ENCODE results near the gene MYPOP.

The MYPOP gene

DNA sequence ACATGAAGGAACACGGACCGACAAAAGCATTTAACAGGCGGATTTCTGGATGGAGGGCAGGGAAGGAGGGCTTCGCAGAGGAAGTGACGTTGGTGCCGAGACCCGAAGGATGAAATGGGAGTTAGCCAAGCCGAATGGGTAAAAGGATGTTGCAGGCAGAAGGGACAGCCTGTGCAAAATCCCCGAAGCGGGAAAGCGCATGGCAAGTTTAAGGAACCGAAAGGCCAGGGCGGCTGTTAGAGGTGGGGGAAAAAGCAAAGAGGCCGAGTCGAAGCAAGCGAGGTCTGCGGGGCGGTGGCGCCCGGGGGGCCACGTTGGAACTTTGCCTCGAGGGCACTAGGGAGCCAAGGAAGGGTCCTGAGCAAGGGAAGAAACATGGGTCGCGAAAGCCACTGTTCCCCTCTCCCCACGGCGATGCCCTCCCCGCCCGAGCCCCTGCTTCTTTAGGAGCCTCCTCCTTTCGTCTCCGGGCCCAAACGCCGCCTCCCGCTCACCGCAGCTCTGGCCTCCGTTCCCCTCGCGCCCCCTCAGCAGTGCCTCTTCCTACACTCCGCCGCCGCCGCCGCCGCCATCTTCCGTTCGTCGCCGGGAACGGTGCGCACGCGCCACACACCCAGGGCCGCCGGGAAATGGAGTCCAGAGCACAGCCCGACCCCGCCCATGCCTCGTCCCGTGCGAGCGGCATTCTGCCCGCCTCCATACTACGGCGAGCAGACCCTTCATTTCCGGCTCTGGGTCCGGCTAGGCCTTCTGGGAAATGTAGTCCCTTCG, 39.7 kb downstream of the MYPOP start, which contains the start of gene SYMPK (continued):
- TF ChIP-seq, protein P1, sequence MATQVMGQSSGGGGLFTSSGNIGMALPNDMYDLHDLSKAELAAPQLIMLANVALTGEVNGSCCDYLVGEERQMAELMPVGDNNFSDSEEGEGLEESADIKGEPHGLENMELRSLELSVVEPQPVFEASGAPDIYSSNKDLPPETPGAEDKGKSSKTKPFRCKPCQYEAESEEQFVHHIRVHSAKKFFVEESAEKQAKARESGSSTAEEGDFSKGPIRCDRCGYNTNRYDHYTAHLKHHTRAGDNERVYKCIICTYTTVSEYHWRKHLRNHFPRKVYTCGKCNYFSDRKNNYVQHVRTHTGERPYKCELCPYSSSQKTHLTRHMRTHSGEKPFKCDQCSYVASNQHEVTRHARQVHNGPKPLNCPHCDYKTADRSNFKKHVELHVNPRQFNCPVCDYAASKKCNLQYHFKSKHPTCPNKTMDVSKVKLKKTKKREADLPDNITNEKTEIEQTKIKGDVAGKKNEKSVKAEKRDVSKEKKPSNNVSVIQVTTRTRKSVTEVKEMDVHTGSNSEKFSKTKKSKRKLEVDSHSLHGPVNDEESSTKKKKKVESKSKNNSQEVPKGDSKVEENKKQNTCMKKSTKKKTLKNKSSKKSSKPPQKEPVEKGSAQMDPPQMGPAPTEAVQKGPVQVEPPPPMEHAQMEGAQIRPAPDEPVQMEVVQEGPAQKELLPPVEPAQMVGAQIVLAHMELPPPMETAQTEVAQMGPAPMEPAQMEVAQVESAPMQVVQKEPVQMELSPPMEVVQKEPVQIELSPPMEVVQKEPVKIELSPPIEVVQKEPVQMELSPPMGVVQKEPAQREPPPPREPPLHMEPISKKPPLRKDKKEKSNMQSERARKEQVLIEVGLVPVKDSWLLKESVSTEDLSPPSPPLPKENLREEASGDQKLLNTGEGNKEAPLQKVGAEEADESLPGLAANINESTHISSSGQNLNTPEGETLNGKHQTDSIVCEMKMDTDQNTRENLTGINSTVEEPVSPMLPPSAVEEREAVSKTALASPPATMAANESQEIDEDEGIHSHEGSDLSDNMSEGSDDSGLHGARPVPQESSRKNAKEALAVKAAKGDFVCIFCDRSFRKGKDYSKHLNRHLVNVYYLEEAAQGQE (tag by site-specific recombination; IDR thresholded peaks at IDR 0.05) = no peak
- TF ChIP-seq ZBTB7A (tag by site-specific recombination; IDR thresholded peaks at IDR 0.05; ENCODE audit: low read depth) (peak; percentile 11; the same call in 1 of the 2 replicates), ZNF121 (tag by site-specific recombination; IDR thresholded peaks at IDR 0.05) (no peak), ZNF530 (tag by site-specific recombination; IDR thresholded peaks at IDR 0.05; ENCODE audit: low read depth) (no peak), ZNF19 (tag by site-specific recombination; IDR thresholded peaks at IDR 0.05; ENCODE audit: low read depth) (no peak), ZSCAN23 (tag by site-specific recombination; IDR thresholded peaks at IDR 0.05) (0 out of 2 replicates have a peak, but pooled peaks have one; percentile 24), ZNF677 (tag by site-specific recombination; IDR thresholded peaks at IDR 0.05) (no peak), ZNF354C (tag by site-specific recombination; IDR thresholded peaks at IDR 0.05; ENCODE audit: borderline replicate concordance, low read depth) (no peak), ZNF423 (tag by site-specific recombination; IDR thresholded peaks at IDR 0.05) (no peak), ZNF560 (tag by site-specific recombination; IDR thresholded peaks at IDR 0.05; ENCODE audit: borderline replicate concordance) (no peak), ZIC2 (tag by site-specific recombination; IDR thresholded peaks at IDR 0.05) (no peak), ZNF837 (tag by site-specific recombination; IDR thresholded peaks at IDR 0.05) (no peak), ZNF624 (tag by site-specific recombination; IDR thresholded peaks at IDR 0.05) (no peak)
- TF ChIP-seq, protein P2, sequence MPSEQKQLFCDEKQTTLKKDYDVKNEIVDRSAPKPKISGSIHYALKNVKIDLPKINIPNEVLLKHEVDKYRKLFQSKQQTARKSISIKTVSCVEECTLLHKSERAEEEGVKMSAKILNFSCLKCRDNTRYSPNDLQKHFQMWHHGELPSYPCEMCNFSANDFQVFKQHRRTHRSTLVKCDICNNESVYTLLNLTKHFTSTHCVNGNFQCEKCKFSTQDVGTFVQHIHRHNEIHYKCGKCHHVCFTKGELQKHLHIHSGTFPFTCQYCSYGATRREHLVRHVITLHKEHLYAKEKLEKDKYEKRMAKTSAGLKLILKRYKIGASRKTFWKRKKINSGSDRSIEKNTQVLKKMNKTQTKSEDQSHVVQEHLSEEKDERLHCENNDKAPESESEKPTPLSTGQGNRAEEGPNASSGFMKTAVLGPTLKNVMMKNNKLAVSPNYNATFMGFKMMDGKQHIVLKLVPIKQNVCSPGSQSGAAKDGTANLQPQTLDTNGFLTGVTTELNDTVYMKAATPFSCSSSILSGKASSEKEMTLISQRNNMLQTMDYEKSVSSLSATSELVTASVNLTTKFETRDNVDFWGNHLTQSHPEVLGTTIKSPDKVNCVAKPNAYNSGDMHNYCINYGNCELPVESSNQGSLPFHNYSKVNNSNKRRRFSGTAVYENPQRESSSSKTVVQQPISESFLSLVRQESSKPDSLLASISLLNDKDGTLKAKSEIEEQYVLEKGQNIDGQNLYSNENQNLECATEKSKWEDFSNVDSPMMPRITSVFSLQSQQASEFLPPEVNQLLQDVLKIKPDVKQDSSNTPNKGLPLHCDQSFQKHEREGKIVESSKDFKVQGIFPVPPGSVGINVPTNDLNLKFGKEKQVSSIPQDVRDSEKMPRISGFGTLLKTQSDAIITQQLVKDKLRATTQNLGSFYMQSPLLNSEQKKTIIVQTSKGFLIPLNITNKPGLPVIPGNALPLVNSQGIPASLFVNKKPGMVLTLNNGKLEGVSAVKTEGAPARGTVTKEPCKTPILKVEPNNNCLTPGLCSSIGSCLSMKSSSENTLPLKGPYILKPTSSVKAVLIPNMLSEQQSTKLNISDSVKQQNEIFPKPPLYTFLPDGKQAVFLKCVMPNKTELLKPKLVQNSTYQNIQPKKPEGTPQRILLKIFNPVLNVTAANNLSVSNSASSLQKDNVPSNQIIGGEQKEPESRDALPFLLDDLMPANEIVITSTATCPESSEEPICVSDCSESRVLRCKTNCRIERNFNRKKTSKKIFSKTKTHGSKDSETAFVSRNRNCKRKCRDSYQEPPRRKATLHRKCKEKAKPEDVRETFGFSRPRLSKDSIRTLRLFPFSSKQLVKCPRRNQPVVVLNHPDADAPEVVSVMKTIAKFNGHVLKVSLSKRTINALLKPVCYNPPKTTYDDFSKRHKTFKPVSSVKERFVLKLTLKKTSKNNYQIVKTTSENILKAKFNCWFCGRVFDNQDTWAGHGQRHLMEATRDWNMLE (tag by site-specific recombination; conservative IDR thresholded peaks at IDR 0.05; ENCODE audit: low read depth) = no peak
- TF ChIP-seq, protein P3, sequence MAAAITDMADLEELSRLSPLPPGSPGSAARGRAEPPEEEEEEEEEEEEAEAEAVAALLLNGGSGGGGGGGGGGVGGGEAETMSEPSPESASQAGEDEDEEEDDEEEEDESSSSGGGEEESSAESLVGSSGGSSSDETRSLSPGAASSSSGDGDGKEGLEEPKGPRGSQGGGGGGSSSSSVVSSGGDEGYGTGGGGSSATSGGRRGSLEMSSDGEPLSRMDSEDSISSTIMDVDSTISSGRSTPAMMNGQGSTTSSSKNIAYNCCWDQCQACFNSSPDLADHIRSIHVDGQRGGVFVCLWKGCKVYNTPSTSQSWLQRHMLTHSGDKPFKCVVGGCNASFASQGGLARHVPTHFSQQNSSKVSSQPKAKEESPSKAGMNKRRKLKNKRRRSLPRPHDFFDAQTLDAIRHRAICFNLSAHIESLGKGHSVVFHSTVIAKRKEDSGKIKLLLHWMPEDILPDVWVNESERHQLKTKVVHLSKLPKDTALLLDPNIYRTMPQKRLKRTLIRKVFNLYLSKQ (tag by site-specific recombination; IDR thresholded peaks at IDR 0.05; ENCODE audit: borderline replicate concordance) = no peak
- TF ChIP-seq, protein P4, sequence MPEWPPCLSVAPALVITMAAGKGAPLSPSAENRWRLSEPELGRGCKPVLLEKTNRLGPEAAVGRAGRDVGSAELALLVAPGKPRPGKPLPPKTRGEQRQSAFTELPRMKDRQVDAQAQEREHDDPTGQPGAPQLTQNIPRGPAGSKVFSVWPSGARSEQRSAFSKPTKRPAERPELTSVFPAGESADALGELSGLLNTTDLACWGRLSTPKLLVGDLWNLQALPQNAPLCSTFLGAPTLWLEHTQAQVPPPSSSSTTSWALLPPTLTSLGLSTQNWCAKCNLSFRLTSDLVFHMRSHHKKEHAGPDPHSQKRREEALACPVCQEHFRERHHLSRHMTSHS (tag by site-specific recombination; IDR thresholded peaks at IDR 0.05) = no peak
- TF ChIP-seq, protein P5, sequence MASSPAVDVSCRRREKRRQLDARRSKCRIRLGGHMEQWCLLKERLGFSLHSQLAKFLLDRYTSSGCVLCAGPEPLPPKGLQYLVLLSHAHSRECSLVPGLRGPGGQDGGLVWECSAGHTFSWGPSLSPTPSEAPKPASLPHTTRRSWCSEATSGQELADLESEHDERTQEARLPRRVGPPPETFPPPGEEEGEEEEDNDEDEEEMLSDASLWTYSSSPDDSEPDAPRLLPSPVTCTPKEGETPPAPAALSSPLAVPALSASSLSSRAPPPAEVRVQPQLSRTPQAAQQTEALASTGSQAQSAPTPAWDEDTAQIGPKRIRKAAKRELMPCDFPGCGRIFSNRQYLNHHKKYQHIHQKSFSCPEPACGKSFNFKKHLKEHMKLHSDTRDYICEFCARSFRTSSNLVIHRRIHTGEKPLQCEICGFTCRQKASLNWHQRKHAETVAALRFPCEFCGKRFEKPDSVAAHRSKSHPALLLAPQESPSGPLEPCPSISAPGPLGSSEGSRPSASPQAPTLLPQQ (tag by site-specific recombination; IDR thresholded peaks at IDR 0.05) = peak; percentile 62
- TF ChIP-seq, protein P6, sequence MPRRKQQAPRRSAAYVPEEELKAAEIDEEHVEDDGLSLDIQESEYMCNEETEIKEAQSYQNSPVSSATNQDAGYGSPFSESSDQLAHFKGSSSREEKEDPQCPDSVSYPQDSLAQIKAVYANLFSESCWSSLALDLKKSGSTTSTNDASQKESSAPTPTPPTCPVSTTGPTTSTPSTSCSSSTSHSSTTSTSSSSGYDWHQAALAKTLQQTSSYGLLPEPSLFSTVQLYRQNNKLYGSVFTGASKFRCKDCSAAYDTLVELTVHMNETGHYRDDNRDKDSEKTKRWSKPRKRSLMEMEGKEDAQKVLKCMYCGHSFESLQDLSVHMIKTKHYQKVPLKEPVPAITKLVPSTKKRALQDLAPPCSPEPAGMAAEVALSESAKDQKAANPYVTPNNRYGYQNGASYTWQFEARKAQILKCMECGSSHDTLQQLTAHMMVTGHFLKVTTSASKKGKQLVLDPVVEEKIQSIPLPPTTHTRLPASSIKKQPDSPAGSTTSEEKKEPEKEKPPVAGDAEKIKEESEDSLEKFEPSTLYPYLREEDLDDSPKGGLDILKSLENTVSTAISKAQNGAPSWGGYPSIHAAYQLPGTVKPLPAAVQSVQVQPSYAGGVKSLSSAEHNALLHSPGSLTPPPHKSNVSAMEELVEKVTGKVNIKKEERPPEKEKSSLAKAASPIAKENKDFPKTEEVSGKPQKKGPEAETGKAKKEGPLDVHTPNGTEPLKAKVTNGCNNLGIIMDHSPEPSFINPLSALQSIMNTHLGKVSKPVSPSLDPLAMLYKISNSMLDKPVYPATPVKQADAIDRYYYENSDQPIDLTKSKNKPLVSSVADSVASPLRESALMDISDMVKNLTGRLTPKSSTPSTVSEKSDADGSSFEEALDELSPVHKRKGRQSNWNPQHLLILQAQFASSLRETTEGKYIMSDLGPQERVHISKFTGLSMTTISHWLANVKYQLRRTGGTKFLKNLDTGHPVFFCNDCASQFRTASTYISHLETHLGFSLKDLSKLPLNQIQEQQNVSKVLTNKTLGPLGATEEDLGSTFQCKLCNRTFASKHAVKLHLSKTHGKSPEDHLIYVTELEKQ (tag by site-specific recombination; IDR thresholded peaks at IDR 0.05; ENCODE audit: borderline replicate concordance) = no peak
- TF ChIP-seq, protein P7, sequence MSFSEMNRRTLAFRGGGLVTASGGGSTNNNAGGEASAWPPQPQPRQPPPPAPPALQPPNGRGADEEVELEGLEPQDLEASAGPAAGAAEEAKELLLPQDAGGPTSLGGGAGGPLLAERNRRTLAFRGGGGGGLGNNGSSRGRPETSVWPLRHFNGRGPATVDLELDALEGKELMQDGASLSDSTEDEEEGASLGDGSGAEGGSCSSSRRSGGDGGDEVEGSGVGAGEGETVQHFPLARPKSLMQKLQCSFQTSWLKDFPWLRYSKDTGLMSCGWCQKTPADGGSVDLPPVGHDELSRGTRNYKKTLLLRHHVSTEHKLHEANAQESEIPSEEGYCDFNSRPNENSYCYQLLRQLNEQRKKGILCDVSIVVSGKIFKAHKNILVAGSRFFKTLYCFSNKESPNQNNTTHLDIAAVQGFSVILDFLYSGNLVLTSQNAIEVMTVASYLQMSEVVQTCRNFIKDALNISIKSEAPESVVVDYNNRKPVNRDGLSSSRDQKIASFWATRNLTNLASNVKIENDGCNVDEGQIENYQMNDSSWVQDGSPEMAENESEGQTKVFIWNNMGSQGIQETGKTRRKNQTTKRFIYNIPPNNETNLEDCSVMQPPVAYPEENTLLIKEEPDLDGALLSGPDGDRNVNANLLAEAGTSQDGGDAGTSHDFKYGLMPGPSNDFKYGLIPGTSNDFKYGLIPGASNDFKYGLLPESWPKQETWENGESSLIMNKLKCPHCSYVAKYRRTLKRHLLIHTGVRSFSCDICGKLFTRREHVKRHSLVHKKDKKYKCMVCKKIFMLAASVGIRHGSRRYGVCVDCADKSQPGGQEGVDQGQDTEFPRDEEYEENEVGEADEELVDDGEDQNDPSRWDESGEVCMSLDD (tag by site-specific recombination; IDR thresholded peaks at IDR 0.05) = peak; percentile 72
